ENCODE measurements around the gene BTNL2.

The BTNL2 gene

DNA sequence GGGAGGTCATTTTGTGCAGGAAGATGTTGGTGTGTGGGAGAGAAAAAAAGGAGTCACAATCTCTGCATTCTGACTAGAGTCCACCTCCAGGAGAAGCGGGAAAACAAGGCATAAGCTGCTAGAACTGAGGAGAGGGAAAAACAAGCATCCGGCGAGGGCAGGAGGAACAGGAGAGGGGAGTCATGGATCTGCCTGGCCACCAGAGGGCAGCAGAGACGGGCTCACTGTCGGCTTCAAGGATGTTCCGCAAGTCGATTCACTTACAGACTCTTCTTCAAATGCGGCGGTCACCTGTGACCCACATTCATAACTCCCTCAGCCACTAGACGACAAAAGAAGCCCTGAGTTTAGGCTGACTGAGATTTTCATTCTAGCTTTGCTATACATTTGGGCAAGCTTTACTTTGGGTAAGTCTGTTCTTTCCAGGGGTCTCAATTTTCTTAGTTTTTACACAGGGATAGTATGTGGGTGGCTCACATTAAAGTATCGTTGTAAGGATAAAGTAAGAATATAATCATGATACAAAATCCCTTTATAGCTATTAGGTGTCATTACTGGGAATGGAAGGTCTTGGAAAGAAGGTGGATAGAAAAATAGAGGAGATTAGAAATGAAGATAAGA lies 6.6 kb upstream of the BTNL2 start:
- DNase-seq = peak; percentile 41 to 73 (median 73)

DNA sequence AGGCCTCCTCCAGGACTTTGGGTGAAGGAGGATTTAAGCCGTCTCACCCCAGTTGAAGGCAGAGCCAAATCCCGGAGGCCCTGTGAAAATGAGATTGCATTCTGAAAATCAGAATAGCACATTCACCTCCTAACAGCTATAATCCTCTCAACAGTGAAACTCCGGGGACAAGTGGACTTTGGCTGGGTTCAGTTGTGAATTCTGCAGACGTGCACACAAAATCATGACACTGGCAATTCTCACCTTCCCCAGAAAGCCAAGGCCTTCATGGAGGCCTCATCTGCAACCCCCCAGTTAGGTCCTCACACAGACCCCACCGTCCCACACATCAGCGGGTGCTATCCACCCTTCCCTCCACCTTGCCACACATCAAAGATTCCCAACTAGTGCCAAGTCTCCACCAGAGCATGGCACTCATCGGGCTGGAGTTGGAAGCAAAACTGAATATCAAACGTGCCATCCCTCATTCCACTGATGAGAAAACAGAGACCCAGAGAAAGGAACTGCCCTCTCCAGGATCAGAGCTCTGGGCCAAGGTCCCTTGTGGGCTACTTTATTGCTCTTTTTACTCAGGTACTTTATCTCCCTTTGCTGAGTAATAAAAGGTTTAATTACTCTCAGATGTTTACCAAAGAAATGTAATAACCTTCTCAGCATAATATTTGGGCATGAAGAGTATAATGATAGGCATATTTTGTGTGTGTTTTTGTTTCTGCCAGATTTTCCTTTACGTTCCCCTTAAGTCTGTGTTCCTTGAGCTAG lies 4.8 kb upstream of the BTNL2 start:
- no peak for DNase-seq

DNA sequence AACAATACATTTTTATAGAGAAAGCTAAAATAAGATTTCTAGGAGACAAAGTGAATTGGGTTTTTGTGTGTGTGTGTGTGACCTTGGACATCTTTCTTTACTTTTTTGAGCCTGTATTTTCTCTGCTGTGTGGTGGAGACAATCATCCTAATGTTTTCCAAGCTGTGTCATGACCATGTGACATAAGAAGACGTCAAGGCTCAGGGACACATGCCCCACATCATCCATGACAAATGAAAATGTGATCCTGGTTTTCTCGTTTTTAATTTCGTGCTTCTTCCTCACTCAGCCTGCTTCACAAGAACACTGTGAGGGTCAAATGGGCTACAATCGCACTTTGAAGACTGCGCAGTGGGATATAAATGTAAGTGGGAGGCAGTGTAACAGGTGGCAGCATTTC lies 3.9 kb upstream of the BTNL2 start:
- DNase-seq = no peak

- DNase-seq = no peak
Observed at GRCh38 chr6:32406197-32406596, 784 bp downstream of the BTNL2 start.

- no peak for DNase-seq
Observed at GRCh38 chr6:32405656-32406055, 1.3 kb downstream of the BTNL2 start.

DNA sequence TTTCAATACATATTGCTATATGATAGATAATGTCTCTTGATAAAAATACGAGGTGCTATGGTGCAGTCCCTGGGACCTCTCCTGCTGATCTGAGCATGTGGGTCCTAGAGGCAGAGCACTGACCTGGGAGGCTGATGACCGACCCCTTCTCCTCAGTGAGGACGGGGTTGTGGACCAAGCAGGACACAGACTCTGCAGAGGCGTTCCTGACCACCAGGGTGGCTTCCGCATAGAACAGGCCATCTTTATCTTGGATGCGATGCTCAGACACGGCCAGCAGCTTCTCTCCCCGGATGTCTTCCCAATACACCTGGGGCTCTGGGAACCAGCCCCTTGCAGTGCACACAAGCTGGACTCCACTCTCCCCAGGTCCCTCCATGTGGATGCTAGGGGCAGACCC lies 4.2 kb downstream of the BTNL2 start:
- DNase-seq = no peak

GRCh38 chr6:32401284-32401963 lies 5.6 kb downstream of the BTNL2 start:
- DNase-seq = no peak

DNA sequence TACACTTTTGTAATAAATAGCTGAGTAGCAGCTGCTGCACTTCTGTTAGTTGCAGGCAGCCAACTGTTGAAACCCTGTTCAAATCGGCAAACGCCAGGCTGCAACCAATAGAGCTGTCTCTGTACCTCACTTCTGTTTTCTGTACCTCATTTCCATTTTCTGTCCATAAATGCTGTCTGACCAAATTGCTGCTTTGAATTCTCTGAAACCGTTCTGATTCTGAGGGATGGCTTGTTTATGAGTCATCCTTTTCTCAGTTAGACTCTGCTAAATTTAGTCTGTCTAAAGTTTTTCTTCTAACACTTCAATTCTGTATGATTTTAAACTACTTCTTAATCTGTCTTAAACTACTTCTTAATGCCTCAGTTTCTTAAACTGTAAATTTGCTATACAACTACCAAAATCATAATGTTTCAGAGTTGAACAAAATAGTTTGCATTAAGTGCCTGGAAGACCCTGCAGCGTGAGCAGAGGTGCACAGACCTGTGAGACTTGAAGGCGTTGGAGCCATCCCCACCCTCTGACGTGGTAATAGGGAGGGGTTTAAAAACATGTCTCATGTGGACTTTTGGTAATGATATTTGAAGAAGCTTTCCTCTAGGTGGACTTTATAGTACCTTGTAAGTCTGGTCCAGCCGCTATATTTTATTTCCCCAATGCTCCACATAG lies 9.6 kb downstream of the BTNL2 start:
- no peak for DNase-seq

DNA sequence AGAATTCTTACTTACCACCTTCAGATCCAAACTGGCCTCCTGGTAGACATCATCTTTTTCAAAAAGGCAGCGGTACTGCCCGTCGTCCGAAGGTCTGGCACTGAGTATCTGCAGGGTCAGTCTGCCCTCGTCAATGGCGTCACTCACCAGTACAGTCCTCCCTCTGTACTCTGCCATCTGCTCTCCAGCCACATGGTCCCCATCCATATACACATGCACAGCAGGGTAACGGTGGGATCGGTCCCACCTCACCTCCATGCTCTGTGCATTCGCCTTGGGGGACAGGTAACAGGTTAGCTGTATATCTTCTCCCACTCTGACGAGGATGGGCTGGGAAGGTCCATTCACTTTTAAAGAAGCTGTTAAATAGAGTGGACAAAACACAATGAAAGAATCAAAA lies 11.0 kb downstream of the BTNL2 start:
- DNase-seq = no peak

DNA sequence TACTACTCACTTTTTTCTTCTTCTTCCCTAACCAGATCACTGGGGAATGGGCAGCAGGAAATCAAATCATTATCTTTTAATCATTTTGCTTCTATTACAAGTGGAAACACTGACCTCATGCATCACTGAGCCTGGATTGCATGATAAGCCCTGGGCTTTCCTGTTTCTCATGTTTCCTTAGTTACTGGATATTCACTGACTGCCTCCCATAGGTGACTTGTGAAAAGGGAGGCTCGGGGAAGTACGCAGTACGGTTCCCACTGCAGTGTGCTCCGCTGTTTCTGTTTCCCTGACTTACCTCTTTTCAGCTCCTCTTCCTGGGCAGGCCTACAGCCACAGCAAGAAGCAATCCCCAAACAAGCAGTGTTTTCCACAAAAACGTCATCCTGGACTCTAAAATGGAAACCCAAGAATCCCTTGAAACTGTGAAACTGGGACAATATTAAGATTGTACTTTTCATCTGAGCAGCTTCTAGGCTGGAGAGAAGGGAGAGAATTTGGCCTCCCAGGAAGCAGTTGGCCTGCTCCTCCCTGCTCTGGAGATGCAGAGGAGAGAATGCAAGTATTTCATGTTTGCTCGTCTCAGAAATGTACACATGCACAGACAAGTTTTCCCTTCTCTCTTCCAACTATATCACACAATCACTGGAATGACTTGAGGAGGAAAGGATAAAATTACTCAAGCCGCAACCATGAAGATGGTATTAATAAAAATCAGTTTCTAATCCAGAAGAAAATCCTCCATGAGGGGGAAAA lies 13.1 kb downstream of the BTNL2 start:
- no peak for DNase-seq

- DNase-seq = no peak
Observed at GRCh38 chr6:32391505-32391904, 15.5 kb downstream of the BTNL2 start.

- DNase-seq = no peak
Observed at GRCh38 chr6:32387589-32388340, 19.2 kb downstream of the BTNL2 start.

- no peak for DNase-seq
Observed at GRCh38 chr6:32386040-32386439, 20.9 kb downstream of the BTNL2 start.

- no peak for DNase-seq
Observed at GRCh38 chr6:32382757-32383420, 24.1 kb downstream of the BTNL2 start.

DNA sequence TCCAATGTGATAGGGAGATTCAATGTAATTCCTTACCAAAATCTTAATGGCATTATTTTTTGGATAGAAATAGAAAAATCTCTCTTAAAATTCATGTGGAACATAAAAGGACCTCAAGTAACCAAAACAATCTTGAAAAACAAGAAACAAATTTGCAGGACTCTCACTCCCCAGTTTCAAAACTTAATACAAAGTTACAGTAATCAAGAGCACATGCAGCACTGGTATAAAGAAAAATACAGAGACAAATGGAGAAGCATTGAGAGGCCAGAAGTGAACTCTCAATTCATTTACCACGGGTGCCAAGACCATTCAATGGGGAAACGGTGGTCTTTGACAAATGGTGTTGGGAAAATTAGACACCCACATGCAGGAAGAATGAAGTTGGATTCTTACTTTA lies 27.4 kb downstream of the BTNL2 start:
- DNase-seq = no peak

GRCh38 chr6:32375739-32376529 lies 31.0 kb downstream of the BTNL2 start:
- no peak for DNase-seq

- DNase-seq = no peak
Observed at GRCh38 chr6:32371803-32372202, 35.2 kb downstream of the BTNL2 start, which contains the start of gene TSBP1. TSBP1 (minus strand) TSS chr6:32371903; CDS start chr6:32371706, 197 bp downstream.

- no peak for DNase-seq
Observed at GRCh38 chr6:32371229-32371628, 35.8 kb downstream of the BTNL2 start.

- no peak for DNase-seq
Observed at GRCh38 chr6:32370505-32370904, 36.5 kb downstream of the BTNL2 start.

DNA sequence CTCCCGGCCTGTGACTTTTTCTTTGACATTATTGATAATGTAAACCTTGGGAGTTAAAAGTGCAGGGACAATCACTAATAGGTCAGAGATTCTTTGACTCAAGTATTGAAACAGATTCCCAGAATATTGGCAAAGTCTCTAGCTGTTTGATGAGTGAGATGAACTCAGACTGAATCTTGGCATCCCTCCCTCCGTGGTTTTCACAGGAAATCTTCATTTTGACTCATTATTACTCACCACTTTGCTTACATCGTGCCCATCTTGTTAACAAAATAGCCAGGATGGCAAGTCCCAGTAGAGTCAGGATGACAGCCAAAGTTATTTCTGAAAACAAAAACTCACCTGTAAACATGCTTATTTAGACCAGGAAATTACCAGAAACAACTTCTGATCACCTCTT lies 37.3 kb downstream of the BTNL2 start:
- DNase-seq = no peak

DNA sequence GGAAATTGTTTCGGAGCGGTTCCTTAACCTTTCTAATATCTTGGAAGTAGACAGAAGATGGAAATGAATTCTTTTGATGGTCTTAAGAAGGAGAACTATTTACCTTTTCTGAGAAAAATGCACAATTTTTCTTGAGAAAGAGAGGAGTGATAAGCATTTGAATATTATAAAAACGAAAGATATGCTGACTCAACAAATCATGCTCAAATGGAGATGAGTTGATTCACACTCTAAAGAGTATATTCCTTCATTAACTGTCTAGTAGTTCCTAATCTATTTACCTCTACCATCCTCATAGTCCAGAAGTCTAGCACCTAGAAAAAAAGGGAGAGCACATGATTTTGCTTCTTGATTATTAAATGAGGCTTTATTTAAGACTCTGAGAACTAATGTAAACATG lies 39.3 kb downstream of the BTNL2 start:
- DNase-seq = no peak

Data from NCI-H1417 (cell line).